HL-60/S4 treated with retinoic acid at 250 ng/mL for 4 days and 3 days (cell line): ENCODE measurements around the gene RGS9BP.
"Not testable (repeated sequence)": the region's sequence is repeated elsewhere in the genome, so short reads cannot be mapped to it uniquely, and the experiment has no call there.

ENCODE experiments used
- in situ Hi-C: fragments of 300-500 bp; cut with MboI; formaldehyde crosslinking; loops from 2 replicates; pipeline ENCODE4 v1.7.0; 2022; ENCODE audit warnings: low sequenced_read_pairs

RGS9BP gene

DNA sequence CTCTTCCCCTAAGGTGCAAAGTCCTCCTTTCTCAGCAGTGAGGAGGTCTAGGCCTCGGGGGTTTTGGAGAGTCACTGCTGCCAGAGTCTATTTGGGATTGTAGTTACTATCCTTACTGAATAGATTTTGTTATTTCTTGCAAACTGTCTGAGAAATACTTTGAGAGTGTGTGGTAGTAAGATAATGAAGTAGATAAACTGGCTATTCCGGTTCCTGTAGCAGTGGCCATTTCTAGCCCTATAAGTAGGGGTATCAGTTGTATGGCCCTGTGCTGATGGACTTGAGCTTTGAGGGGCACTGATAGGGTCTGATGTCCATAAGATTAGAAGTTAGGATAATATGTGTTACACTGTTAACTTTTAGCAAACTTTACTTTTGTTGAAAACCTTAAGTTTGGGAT is 18.7 kb downstream of the RGS9BP start:
- in situ Hi-C loops, result loop anchor here (25.0 kb wide), 1 partner anchor 418 kb away; no protein-coding TSS in a partner anchor

DNA sequence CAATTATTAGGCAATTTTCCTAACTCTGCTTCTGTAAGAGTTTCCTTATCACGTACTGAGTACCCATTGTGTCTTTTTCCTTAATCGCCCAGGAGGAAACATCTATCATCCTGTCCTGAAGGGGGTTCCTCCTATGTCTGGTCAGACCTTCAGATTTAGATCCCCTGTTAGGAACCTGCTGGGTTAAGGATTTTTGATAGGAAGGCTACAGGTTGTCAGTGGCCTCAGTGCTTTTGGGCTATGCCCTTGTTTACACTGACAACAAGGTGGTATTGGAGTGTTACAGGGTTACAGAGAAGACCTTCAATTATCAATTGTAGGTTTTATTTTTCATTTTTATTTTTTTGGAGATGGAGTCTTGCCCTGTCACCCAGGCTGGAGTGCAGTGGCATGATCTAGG is 19.2 kb downstream of the RGS9BP start:
- in situ Hi-C loops, result loop anchor here (25.0 kb wide), 1 partner anchor 417 kb away; no protein-coding TSS in a partner anchor

DNA sequence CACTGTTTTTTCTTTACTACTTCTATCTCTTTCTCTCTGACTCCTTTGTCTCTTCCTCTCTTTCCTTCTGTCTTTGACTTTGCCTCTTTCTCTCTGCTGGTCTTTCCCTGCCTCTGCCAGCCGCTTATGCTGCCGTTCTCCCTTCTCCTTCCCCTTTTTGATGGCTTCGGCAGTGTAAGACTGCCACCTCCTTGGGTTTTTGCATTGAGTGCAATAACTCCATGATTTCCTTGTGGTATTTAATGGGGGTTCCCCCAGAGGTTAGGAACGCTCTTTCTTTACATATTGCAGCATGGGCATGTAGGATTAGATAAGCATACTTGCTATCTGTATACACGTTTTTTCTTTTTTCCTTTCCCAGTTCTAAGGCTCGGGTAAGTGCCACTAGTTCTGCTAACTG is 19.9 kb downstream of the RGS9BP start:
- in situ Hi-C loops, result loop anchor here (25.0 kb wide), 1 partner anchor 417 kb away; no protein-coding TSS in a partner anchor

DNA sequence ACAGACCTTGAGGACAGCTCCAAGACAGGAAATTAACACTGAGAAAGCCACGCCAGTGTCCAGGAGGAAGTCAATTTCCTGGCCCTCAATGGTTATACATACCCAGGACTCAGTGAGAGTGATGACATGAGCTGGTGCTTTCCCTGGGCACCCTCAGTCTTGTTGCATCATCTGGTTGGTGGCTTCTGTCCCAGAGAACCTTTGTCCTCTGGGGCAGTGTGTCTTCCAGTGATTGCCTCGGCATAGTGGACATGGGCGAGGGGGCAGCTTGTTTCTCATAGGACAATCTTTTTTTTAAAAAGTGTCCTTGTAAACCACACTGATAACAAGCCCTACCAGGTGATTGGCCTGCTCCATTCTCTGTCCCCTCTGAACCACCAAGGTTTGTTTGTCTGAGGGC is 21.1 kb downstream of the RGS9BP start:
- in situ Hi-C loops, result loop anchor here (25.0 kb wide), 1 partner anchor 416 kb away; no protein-coding TSS in a partner anchor

DNA sequence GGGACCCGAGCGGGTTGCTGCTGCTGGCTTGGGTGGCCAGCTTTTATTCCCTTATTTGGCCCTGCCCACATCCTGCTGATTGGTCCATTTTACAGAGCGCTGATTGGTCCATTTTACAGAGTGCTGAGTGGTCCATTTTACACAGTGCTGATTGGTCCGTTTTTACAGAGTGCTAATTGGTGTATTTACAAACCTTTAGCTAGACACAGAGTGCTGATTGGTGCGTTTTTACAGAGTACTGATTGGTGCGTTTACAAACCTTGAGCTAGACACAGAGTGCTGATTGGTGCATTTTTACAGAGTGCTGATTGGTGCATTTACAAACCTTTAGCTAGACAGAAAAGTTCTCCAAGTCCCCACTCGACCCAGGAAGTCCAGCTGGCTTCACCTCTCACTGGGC is 24.5 kb downstream of the RGS9BP start:
- in situ Hi-C loops, result not testable (repeated sequence)

DNA sequence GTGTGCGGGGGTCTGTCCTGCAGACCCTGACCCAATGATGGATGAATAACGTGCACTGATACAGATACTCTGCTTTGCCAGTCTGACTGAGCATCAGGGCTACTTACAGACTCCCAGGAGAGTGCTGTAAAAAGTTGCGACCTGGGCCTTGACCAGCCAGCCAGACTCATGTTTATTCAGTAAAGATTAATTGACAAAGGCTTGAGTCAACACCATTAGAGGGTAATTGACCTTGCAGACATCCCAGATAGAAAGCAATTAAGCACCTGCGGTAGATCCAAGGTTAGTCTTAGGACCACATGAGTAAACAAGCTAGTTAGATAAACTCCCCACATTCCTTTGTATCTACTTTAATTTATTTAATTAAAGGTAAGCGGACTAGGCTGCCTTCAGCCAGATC is 26.4 kb downstream of the RGS9BP start:
- in situ Hi-C loops, result no loop called here

DNA sequence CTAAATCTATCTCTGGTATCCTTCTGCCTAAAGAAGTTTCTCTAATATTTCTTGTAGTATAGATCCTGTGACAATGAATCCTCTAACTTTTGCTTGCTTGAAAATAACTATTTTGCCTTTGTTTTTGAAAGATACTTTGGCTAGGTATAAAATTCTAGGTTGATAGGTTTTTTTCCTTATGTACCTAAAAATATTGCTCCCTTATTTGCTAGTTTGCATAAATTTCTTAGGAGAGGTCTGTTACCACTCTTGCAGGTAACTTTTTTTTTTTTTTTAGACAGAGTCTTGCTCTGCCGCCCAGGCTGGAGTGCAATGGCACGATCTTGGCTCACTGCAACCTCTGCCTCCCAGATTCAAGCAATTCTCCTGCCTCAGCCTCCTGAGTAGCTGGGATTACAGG is 28.4 kb downstream of the RGS9BP start:
- in situ Hi-C loops, result not testable (repeated sequence)

DNA sequence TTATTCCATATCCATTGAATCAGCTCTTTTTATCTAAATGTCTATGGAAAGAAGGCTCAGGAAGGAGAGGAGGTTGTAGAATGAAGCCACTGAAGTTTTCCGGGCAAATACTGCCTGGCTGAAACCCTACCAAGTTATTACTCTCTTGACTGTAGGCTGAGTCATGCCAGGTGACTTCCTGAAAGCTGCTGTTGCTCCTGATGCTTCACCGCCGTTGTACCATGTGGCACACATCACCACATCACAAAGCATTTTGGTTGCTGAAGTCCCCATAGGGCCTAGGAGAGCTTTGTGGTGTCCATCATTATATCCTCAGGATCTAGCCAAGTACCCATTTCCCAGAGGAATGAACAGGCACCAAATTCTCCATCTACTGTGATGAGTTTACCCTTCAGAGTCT is 32.8 kb downstream of the RGS9BP start:
- in situ Hi-C loops, result no loop called here

DNA sequence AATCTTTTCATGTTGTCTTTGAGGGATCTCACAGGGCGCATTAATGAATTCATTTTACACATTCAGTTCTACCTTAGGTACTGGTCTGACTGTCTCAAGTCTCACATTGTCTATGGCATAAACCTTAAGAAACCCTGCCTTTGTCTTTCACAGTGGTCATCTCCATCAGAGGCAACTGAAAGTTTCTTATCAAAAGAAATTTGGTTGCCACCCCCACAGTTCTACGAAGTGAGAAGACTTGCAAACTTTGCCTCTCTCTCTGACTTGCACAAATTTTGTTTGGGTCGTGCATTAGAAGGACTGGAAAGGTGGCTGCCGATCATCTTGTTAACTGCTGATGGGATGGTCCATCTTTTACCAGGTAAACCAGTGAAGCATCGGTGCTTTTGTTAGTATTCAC is 33.4 kb downstream of the RGS9BP start:
- in situ Hi-C loops, result no loop called here

DNA sequence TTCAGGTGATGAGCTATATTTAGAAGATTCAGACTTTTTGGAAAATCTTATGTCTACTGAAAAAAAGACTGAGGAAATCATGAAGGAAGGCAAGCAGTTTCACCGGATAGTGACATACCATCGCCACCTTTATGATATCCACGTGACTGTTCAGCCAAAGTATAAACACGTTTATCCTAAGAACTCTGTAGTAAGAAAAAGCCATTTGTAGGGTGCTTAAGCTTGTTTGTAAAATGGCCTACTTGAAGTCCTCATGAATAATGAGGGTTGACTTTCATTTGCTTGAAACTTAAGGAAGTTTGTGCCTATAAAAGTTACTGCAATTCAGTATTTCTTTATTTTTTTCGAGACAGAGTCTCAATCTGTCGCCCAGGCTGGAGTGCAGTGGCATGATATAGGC is 36.1 kb downstream of the RGS9BP start:
- in situ Hi-C loops, result no loop called here

DNA sequence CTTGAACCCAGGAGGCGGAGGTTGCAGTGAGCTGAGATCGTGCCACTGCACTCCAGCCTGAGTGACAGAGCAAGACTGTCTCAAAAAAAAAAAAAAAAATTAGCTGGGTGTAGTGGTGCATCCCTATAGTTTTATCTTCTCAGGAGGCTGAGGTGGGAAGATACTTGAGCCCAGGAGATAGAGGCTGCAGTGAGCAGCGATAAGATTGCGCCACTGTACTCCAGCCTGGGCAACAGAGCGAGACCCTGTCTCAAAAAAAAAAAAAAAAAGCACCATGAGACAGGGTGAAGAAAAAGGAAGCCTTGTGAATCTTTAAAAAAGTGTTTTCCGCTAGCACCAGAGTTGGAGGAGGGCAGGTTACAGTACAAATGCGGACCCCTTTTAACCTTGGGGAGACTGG is 40.6 kb downstream of the RGS9BP start:
- in situ Hi-C loops, result not testable (repeated sequence)

DNA sequence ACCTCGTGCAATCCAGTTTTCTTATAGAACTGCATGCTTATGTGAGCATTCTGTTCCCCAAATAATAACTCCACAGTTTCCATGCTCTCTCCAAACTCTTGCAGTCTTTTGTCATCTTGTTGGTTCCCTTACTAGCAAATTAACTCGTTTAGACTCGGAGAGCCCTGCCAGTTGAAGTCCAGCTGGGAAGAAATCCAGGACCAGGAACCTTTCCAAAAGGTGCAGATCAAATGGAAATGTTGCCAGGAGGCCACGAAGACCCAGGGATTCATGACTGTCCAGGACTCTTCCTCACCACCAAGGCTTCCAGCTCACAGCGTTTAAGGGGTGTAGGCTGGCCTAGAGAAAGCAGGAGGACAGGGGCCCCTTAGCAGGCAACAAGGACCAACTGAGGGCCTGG is 41.8 kb downstream of the RGS9BP start:
- in situ Hi-C loops, result no loop called here

DNA sequence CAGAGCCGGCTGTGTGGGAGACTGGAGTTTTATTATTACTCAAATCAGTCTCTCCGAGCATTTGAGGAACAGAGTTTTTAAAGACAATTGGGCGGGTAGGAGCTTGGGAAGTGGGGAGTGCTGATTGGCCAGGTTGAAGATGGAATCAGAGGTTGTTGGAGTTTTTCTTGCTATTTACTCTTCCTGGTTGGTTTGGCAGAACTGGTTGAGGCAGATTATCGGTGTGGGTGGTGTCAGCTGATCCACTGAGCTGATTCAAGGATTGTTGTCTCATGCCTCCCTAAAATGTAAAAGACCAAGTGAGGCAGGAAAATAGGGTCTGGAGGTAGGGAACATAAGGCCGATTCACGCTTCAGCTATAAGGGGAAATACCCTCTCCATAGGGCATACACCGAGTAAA is 42.6 kb downstream of the RGS9BP start:
- in situ Hi-C loops, result no loop called here

DNA sequence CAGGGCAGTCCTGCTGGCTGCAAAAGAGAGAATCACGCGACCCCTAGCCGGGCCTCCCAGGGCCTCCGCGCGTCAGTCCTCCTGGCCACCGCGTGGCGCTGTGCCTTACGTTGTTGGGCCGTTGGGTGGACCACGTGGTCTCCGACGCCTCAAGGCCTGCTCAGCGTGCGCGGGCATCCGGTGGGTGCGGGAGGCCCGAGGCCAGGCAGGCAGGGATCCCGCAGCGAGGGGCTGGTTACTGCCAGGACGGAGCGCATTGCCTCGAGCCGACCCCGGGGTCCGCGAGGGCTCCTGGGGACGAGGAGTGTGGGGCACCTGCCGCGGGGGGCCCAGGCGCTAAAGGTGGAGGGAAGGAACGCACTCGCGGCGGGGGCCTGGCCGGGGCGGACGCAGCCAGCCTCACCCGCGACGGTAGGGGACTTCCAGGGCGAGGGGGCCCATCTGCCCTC is 44.0 kb downstream of the RGS9BP start, which contains the start of gene TDRD12:
TSS of gene TDRD12 (plus strand) at position 157 of the 449 bp plus-strand sequence. CDS start 306 bp downstream, outside the sequence.
- in situ Hi-C loops, result no loop called here

DNA sequence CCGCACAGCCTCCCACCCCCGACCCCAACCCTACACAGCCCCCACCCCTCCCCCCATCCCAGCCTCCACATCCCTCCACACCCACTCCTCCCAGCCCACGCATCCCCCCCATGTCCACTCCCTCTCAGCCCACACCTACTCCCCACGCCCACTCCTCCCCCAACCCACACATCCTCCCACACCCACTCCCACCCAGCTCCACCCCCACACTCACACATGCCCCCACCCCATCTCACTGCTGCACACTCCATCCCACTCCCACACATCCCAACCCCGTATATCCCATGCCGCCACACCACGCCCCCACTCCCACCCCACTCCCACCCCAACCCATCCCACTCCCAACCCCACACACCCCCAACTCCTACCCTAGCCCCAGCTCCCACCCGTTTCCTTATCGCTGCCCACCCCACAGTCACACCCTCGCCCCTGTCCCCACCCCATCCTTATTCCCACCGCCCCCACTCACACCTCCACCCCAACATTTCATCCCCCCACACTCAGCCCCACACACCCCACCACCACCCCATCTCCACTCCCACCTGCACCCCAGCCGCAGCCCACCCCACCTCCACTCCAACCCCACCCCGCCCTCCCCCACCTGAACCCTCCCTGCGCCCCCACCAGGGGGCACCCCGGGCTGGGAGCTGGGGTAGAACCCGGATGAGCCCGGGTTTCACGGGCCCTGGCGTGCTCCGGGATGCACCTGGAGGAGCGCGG is 44.7 kb downstream of the RGS9BP start:
- in situ Hi-C loops, result no loop called here

DNA sequence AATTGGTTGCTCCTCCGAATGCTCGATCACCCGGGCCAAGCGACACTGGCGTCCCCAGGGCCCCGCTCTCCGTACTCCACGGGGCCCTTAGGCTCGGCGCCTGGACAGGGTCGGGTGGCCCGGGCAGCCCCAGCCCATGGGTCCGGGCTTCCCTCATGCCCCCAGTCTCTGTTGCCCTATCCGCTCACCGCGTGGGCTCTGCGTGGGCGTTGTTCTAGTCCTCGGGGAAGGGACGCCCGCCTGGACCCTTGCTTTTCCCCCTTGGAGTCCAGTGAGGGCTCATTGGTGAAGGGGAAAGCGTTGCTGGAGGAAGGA is 45.2 kb downstream of the RGS9BP start:
- in situ Hi-C loops, result no loop called here
